HEK293 (cell line): Measurements from ENCODE around the gene ABR.

Experiments used
- ZNF274 ChIP-seq, 2 experiments: fragments of 200-500 bp in 1 of 2; fragments of 450-650 bp in 1 of 2; sonication (Bioruptor generic) in 1 of 2; formaldehyde crosslinking in 1 of 2; IDR thresholded peaks; 2 replicates each; pipeline versions ENCODE4 v1.5.1 to v1.6.1; 2014 to 2016; ENCODE audit warnings: borderline replicate concordance in 1 of 2, inconsistent platforms in 1 of 2, low read length in 1 of 2, missing biosample characterization in 1 of 2, missing genetic modification characterization in 1 of 2
- ZNF48 ChIP-seq: fragments of 450-650 bp; formaldehyde crosslinking; IDR thresholded peaks from 2 replicates; pipeline ENCODE4 v1.5.1; 2016; ENCODE audit warnings: missing biosample characterization, missing genetic modification characterization

DNA sequence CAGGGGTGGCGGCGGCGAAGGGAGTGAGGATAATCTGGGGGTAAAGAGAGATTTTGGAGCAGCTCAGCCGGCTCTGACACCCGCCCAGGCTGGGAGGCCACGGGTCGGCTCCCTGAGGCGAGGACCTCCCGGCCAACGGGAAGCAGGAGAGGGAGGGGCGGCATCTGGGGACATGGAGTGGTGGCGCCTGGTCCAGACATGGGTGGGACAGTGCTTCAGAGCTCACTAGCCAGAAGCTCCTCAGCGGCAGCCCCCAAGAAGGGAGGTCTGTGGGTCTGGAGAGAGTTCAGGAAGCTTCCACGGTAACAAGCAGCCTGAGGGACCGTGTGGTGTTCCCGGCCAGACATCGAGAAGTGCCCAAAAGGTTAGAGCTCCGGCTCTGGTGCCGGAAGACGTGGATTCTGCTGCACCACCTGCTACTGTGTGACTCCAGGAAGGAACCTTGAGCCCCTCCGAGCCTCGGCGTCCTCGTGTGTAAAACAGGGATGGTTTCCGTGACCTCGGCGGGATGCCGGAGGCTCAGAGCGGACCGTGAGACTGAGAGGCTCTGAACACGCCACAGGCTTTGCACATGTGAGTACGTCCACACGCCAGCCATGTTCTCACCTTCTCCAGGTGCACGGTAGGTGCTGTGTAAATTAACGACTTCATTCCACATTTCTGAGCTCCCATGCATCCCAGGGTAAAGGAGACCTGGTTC is 126.0 kb downstream of the ABR start:
- no peak for TF ChIP-seq ZNF274 (IDR thresholded peaks at IDR 0.05; ENCODE audit: low read length)
- TF ChIP-seq ZNF274 (tag by site-specific recombination; IDR thresholded peaks at IDR 0.05; ENCODE audit: borderline replicate concordance), result no peak
- no peak for TF ChIP-seq ZNF48 (tag by site-specific recombination)
